Heart left ventricle (tissue), 16 donors: Measurements from ENCODE around the gene TH. TPM values are rescaled to one million over a fixed set of nuclear protein-coding genes. Genes with fewer than 3 reads are reported as not detected.

Source experiments
- ATAC-seq, 4 donors: fragments of 200-7000 bp; cut with Tn5 transposase; one replicate each; pipeline ENCODE4 v1.9.1; 2020 to 2022; ENCODE audit warnings: moderate library complexity in 4 of 4, mild to moderate bottlenecking in 3 of 4, moderate number of reproducible peaks in 1 of 4
- DNase-seq, 5 donors: peaks; one replicate each; pipeline ENCODE4 v3.0.0-alpha.2; 2020
- H3K27ac ChIP-seq, 12 donors: fragments of 200-600 bp; sonication (generic) in 4 of 12; one replicate each; pipeline versions ENCODE4 v1.5.0 to v1.8.0; 2016 to 2022; ENCODE audit warnings: mild to moderate bottlenecking in 2 of 12
- H3K27me3 ChIP-seq, 9 donors: fragments of 200-600 bp; sonication (generic) in 2 of 9; one replicate each; pipeline versions ENCODE4 v1.5.1 to v1.8.0; 2016 to 2022; ENCODE audit warnings: mild to moderate bottlenecking in 3 of 9
- H3K36me3 ChIP-seq, 9 donors: fragments of 200-600 bp; sonication (generic) in 2 of 9; one replicate each; pipeline versions ENCODE4 v1.5.0 to v1.8.0; 2018 to 2022; ENCODE audit warnings: mild to moderate bottlenecking in 2 of 9
- H3K4me1 ChIP-seq, 12 donors: fragments of 200-600 bp; sonication (generic) in 4 of 12; one replicate each; pipeline versions ENCODE4 v1.5.0 to v1.8.0; 2016 to 2022; ENCODE audit warnings: mild to moderate bottlenecking in 3 of 12
- H3K4me3 ChIP-seq, 12 donors: fragments of 200-600 bp; sonication (generic) in 4 of 12; one replicate each; pipeline versions ENCODE4 v1.5.0 to v1.8.0; 2017 to 2022; ENCODE audit warnings: mild to moderate bottlenecking in 9 of 12, moderate library complexity in 4 of 12
- H3K9me3 ChIP-seq, 12 donors: fragments of 200-600 bp; sonication (generic) in 4 of 12; one replicate each; pipeline versions ENCODE4 v1.5.0 to v1.8.0; 2016 to 2022; ENCODE audit warnings: mild to moderate bottlenecking in 1 of 12
- CTCF ChIP-seq, 12 donors: fragments of 200-600 bp; sonication (generic) in 4 of 12; IDR thresholded peaks; one replicate each; pipeline versions ENCODE4 v1.5.0 to v1.8.0; 2018 to 2022; ENCODE audit warnings: antibody characterized with exemption in 12 of 12, mild to moderate bottlenecking in 5 of 12
- POLR2A ChIP-seq, 2 donors: fragments of 450-650 bp; IDR thresholded peaks; one replicate each; pipeline ENCODE4 v1.6.1; 2017; ENCODE audit warnings: antibody characterized with exemption in 2 of 2, mild to moderate bottlenecking in 2 of 2, moderate library complexity in 2 of 2
- WGBS, 4 donors: extraction: QIAGEN DNeasy Blood & Tissue Kit in 2 of 4; methylation state at CpG; one replicate each; pipeline versions ENCODE4 v1.1.5 to v1.1.7; 2013 to 2018; 5-methylcytosine and 5-hydroxymethylcytosine counted together
- intact Hi-C, 10 donors: fragments of 100-400 bp; cut with DNase I; formaldehyde crosslinking; loops; one replicate each; pipeline versions ENCODE4 v1.11.1 to v1.14.2; 2022
- polyA plus RNA-seq, 2 donors: library from polyadenylated mRNA; stranded (reverse); fragments of 200-250 nt; gene quantifications; one replicate each; pipeline ENCODE4 v1.2.3, GENCODE V29; 2013
- total RNA-seq, 9 donors: library from RNA; depleted of rRNA in 2 of 9; stranded (reverse); fragments of >200 nt in 2 of 9; fragmentation: NEBNext Ultra II Directional in 3 of 9; extraction: Animal tissue kit (Norgen Biotek cat#: 25700) in 3 of 9; gene quantifications; one replicate each; pipeline versions ENCODE4 v1.1.0 to v1.2.4, GENCODE V29; 2016 to 2023
- donor health status: ischemic (EF 13 %, LVEDD 7.1; RV severe dilation, severe dysfunction).
- donor health status: healthy with polysubstance abuse.
- donor health status: DM: no; HTN: yes; CAD: no.
- donor health status: DM: no; HTN: no; CAD: no.
- donor health status: ischemic (EF 25% LVEDD 6.9; RV normal size, moderate dysfunction).
- donor health status: ischemic (EF 25% LVEDD 5.7; RV mildly dilated, moderate dysfunction).
- donor health status: healthy.
- donor health status: DM: yes; HTN: yes; CAD: no.
- donor health status: ischemic (EF 35%, LVEDD 5.7; RV mildly dilated, moderate dysfunction).
- donor health status: nonischemic (EF 11% LVEDD 7.7; RV severe dilation, severe dysfunction).
- donor health status: DM: yes; HTN: yes; CAD: no.
- donor health status: PGD.
- donor health status: ischemic (EF 29% LVEDD 5.4; RV normal size, mild dysfunction).
- donor health status: nonischemic (EF 23%, LVEDD 6.1; RV moderate dilation, normal function).

Gene TH
- total and polyA plus RNA-seq, 11 donors: 0.08 TPM; not detected in 10

DNA sequence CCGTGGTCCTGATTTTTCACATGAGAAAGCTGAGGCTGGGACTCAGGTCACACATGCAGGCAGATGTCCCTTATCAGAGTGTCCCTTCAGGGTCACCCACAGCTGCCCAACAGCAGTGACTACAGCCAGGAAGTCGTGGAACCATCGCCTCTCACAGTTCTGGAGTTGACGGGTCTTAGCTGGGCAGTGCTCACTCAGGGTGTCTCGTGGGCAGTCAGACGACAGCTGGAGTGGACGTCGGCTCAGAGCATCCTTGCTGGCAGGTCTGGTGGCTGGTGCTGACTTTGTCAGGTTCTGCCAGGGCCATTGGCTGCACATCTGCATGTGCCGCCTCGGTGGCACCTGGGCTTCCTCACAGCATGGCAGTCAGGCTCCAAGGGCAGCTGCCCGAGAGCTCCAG, 35.6 kb upstream of the TH start:
- H3K4me3 ChIP-seq: no peak overlapping the region
- H3K9me3 ChIP-seq: peaks cover 0 to 6% (median 0%) of the 10 kb centered on the region in 12 donors
- no peaks in the 10 kb centered on the region for H3K36me3 ChIP-seq
- TF ChIP-seq POLR2A (IDR thresholded peaks at IDR 0.05) (no peak), CTCF (IDR thresholded peaks at IDR 0.05) (no peak)
- H3K27me3 ChIP-seq: peaks cover 0 to 11% (median 0%) of the 10 kb centered on the region in 9 donors
- 77 to 87% (median 85%) methylated on average over 9 to 11 of the region's 11 CpGs for WGBS, 4 donors
- H3K27ac ChIP-seq: no peak overlapping the region
- intact Hi-C loops: no loop called here
- DNase-seq (peak in 3 of 5 donors; percentile 2 to 18 (median 13)), ATAC-seq (no peak)
- no peaks in the 10 kb centered on the region for H3K4me1 ChIP-seq

GRCh38 chr11:2205981-2206690, 34.5 kb upstream of the TH start:
- intact Hi-C loops: no loop called here
- DNase-seq (peak in 3 of 5 donors; percentile 2 to 44 (median 10)), ATAC-seq (no peak)
- Histone ChIP-seq H3K27ac (no peak overlapping the region), H3K27me3 (peaks cover 0 to 11% (median 0%) of the 10 kb centered on the region in 9 donors), H3K4me3 (no peak overlapping the region), H3K9me3 (peaks cover 0 to 6% (median 0%) of the 10 kb centered on the region in 12 donors), H3K36me3 (no peaks in the 10 kb centered on the region), H3K4me1 (no peaks in the 10 kb centered on the region)
- WGBS, 4 donors: 76 to 84% (median 82%) methylated on average over 12 of the region's 12 CpGs
- no peak for TF ChIP-seq CTCF (IDR thresholded peaks at IDR 0.05)
- TF ChIP-seq POLR2A (IDR thresholded peaks at IDR 0.05): no peak

DNA sequence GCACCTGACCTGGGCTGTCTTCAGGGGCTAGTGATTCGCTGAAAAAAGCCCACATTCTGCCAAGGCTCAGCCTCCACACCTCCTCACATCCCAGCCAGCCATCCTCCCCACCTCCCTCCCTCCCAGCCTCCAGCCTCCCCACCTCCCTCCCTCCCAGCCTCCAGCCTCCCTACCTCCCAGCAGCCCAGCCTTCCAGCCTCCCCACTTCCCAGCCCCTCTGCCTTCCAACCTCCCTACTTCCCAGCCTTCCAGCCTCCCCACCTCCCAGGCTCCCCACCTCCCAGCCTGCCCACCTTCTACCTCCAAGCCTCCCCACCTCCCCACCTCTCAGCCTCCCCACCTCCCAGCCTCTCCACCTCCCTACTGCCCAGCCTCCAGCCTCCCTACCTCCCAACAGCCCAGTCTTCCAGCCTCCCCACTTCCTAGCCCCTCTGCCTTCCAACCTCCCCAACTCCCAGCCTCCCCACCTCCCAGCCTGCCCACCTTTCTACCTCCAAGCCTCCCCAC, 33.7 kb upstream of the TH start:
- H3K36me3 ChIP-seq: no peaks in the 10 kb centered on the region
- peaks cover 0 to 11% (median 0%) of the 10 kb centered on the region in 9 donors for H3K27me3 ChIP-seq
- DNase-seq (peak in 2 of 5 donors; percentile 3 to 11), ATAC-seq (no peak)
- WGBS, 4 donors: 38 to 92% (median 74%) methylated on average over 1 of the region's 1 CpG
- H3K9me3 ChIP-seq: peaks cover 0 to 6% (median 0%) of the 10 kb centered on the region in 12 donors
- no peak overlapping the region for H3K27ac ChIP-seq
- no peaks in the 10 kb centered on the region for H3K4me1 ChIP-seq
- intact Hi-C loops: no loop called here
- no peak overlapping the region for H3K4me3 ChIP-seq
- no peak for TF ChIP-seq CTCF (IDR thresholded peaks at IDR 0.05)
- no peak for TF ChIP-seq POLR2A (IDR thresholded peaks at IDR 0.05)

- 73 to 88% (median 84%) methylated on average over 5 to 21 of the region's 21 CpGs for WGBS, 4 donors
- intact Hi-C loops: no loop called here
- ATAC-seq: no peak
- Histone ChIP-seq H3K4me3 (no peak overlapping the region), H3K9me3 (peaks cover 0 to 6% (median 0%) of the 10 kb centered on the region in 12 donors), H3K27ac (no peak overlapping the region), H3K36me3 (no peaks in the 10 kb centered on the region), H3K4me1 (no peaks in the 10 kb centered on the region), H3K27me3 (peaks cover 0 to 5% (median 0%) of the 10 kb centered on the region in 9 donors)
- no peak for TF ChIP-seq POLR2A (IDR thresholded peaks at IDR 0.05)
- TF ChIP-seq CTCF (IDR thresholded peaks at IDR 0.05): no peak
- DNase-seq: peak; percentile 4 to 46 (median 14)
Measured at GRCh38 chr11:2204361-2205213, 33.0 kb upstream of the TH start.
